Endothelial cell of umbilical vein (primary cell): ENCODE measurements around the gene MIOS.

Experiments used
- CTCF ChIP-seq, 2 donors: IDR thresholded peaks; 1 replicate in 1 of 2; 2 replicates in 1 of 2; pipeline ENCODE4 v1.5.1; 2011; ENCODE audit warnings: low read length in 2 of 2, mild to moderate bottlenecking in 2 of 2, moderate library complexity in 2 of 2, control low read depth in 1 of 2, inconsistent platforms in 1 of 2, low read depth in 1 of 2; ENCODE audit not compliant: insufficient read depth in 1 of 2; ENCODE audit errors: extremely low read depth in 1 of 2
- EZH2 ChIP-seq: IDR thresholded peaks from 2 replicates; pipeline ENCODE4 v1.6.1; 2012; ENCODE audit warnings: borderline replicate concordance, low read depth, mild to moderate bottlenecking, moderate library complexity, low read length, inconsistent platforms; ENCODE audit not compliant: severe bottlenecking
- FOS ChIP-seq: IDR thresholded peaks from 2 replicates; pipeline ENCODE4 v1.6.1; 2011; ENCODE audit warnings: mild to moderate bottlenecking, low read length, moderate library complexity, borderline replicate concordance; ENCODE audit not compliant: insufficient read depth
- GATA2 ChIP-seq: IDR thresholded peaks from 2 replicates; pipeline ENCODE4 v1.7.0; 2011; ENCODE audit warnings: low read depth, mild to moderate bottlenecking, moderate library complexity, mixed read lengths, low read length; ENCODE audit not compliant: insufficient read length, insufficient read depth
- JUN ChIP-seq: IDR thresholded peaks from 2 replicates; pipeline ENCODE4 v1.6.1; 2011; ENCODE audit warnings: borderline replicate concordance, low read depth; ENCODE audit not compliant: insufficient read length, insufficient read depth
- MYC ChIP-seq: IDR thresholded peaks from one replicate; pipeline ENCODE4 v1.6.1; 2011; ENCODE audit warnings: mild to moderate bottlenecking, low read depth, low read length
- POLR2A ChIP-seq: IDR thresholded peaks from 2 replicates; pipeline ENCODE4 v1.6.1; 2012; ENCODE audit warnings: low read depth, mild to moderate bottlenecking, control low read depth, low read length
- POLR2AphosphoS5 ChIP-seq: IDR thresholded peaks from 2 replicates; pipeline ENCODE4 v1.6.1; 2012; ENCODE audit warnings: low read depth, mild to moderate bottlenecking, control low read depth, low read length, moderate library complexity; ENCODE audit not compliant: insufficient read depth

DNA sequence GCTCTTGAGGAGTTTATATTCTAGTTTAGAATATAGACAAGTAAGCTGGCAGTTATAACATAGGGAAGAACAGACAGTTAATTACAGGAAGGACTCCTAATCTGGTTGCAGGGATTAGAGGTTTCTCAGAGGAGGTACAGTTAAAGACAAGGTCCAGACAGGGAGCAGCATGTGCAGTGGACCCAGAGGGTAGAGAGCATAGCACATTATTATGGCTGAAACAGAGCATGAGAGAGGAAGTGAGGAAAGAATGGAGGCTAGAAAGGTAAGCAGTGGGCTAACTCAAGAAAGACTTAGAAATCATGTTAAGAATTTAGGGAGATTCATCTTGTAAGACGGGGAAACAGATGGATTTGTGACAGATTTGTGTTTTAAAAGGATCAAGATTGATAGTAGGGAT, 9.7 kb downstream of the MIOS start:
- TF ChIP-seq MYC (no peak), EZH2 (no peak), POLR2AphosphoS5 (no peak), CTCF (IDR thresholded peaks at IDR 0.05; ENCODE audit: extremely low read depth in 1 of 2, insufficient read depth in 1 of 2, low read depth in 1 of 2, low read length in 2 of 2) (no peak), JUN (no peak), POLR2A (no peak), GATA2 (no peak), FOS (no peak)
